Thymus (tissue), 11 donors: ENCODE measurements around the gene TMEM183A. TPM values are rescaled to one million over a fixed set of nuclear protein-coding genes. Genes with fewer than 3 reads are reported as not detected.
"Not testable (repeated sequence)": the region's sequence is repeated elsewhere in the genome, so short reads cannot be mapped to it uniquely, and the experiment has no call there.

ENCODE experiments used
- DNase-seq, 9 donors: peaks; one replicate each; pipeline ENCODE4 v3.0.0-alpha.2; 2013; ENCODE audit warnings: low spot score in 9 of 9, low read depth in 6 of 9, missing footprints in 1 of 9
- H3K27ac ChIP-seq, 2 donors: one replicate each; pipeline ENCODE4 v1.5.1; 2013; ENCODE audit warnings: control low read depth in 1 of 2, low read depth in 1 of 2, low read length in 1 of 2, mild to moderate bottlenecking in 1 of 2, moderate library complexity in 1 of 2
- H3K27me3 ChIP-seq, 2 donors: one replicate each; pipeline ENCODE4 v1.5.1; 2013; ENCODE audit warnings: low read length in 1 of 2; ENCODE audit not compliant: control insufficient read depth in 2 of 2, insufficient read depth in 1 of 2
- H3K36me3 ChIP-seq, 2 donors: one replicate each; pipeline ENCODE4 v1.5.1; 2013; ENCODE audit warnings: low read length in 1 of 2, mild to moderate bottlenecking in 1 of 2, moderate library complexity in 1 of 2; ENCODE audit not compliant: control insufficient read depth in 2 of 2, insufficient read depth in 2 of 2
- H3K4me1 ChIP-seq, 2 donors: one replicate each; pipeline ENCODE4 v1.5.1; 2013; ENCODE audit warnings: low read length in 2 of 2; ENCODE audit not compliant: control insufficient read depth in 2 of 2, insufficient read depth in 2 of 2
- H3K4me3 ChIP-seq, 2 donors: one replicate each; pipeline ENCODE4 v1.5.1; 2013; ENCODE audit warnings: low read length in 2 of 2, control low read depth in 1 of 2, mild to moderate bottlenecking in 1 of 2
- H3K9me3 ChIP-seq, 2 donors: one replicate each; pipeline ENCODE4 v1.5.1; 2013; ENCODE audit warnings: low read length in 1 of 2, mild to moderate bottlenecking in 1 of 2; ENCODE audit not compliant: control insufficient read depth in 2 of 2, insufficient read depth in 1 of 2
- WGBS: extraction: QIAGEN DNeasy Blood & Tissue Kit; methylation state at CpG from one replicate; pipeline ENCODE4 v1.1.7; 2013; 5-methylcytosine and 5-hydroxymethylcytosine counted together
- polyA plus RNA-seq: library from polyadenylated mRNA; stranded (reverse); fragments of 200-250 nt; gene quantifications from one replicate; pipeline ENCODE4 v1.2.3, GENCODE V29; 2013
- total RNA-seq: library from RNA; stranded (reverse); fragments of 120-200 nt; gene quantifications from one replicate; pipeline ENCODE4 v1.2.4, GENCODE V29; 2013
- donor health status: healthy.

Gene TMEM183A
- total and polyA plus RNA-seq, 2 donors, result 50.6 to 75.3 TPM

DNA sequence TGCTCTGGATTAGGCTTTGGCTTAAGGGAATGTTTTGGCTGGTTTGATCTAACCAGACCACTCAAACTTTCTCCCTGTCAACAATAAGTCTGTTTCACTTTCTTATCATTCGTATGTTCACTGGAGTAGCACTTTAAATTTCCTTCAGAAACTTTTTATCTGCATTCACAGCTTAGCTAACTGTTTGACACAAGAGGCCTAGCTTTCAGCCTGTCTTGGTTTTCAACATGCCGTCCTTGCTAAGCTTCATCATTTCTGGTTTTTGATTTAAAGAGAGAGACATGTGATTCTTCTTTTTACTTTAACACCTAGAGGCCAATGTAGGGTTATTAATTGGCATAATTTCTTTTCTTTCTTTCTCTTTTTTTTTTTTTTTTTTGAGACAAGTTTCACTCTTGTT is 25.2 kb upstream of the TMEM183A start:
- Histone ChIP-seq H3K36me3 (no peaks in the 10 kb centered on the region), H3K27me3 (no peaks in the 10 kb centered on the region), H3K27ac (no peak overlapping the region), H3K4me3 (no peak overlapping the region), H3K4me1 (no peaks in the 10 kb centered on the region), H3K9me3 (no peaks in the 10 kb centered on the region)
- WGBS, result 81% methylated on average over 2 of the region's 2 CpGs
- DNase-seq, result no peak

DNA sequence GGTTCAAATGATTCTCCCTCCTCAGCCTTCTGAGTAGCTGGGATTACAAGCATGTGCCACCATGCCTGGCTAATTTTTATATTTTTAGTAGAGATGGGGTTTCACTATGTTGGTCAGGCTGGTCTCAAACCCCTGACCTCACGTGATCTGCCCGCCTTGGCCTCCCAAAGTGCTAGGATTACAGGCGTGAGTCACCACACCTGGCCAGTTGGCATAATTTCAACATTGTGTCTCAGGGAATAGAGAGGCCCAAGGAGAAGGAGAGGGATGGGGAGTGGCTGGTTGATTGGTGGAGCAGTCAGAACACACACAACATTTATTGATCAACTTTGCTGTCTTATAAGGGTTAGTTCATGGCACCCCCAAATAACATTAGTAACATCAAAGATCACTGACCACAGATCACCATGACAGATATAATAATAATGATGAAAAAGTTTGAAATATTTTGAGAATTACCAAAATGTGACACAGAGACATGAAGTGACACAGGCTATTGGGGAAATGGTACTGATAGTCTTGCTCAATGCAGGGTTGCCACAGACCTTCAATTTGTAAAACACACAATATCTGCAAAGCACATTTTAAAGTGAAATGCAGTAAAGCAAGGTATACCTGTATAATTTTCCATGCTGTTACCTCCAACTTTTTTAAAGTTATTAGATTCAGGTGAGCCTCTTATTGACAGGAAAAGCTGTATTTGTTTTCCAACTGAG is 24.3 kb upstream of the TMEM183A start:
- Histone ChIP-seq H3K4me3 (no peak overlapping the region), H3K4me1 (no peaks in the 10 kb centered on the region), H3K27me3 (no peaks in the 10 kb centered on the region), H3K27ac (no peak overlapping the region), H3K9me3 (no peaks in the 10 kb centered on the region), H3K36me3 (no peaks in the 10 kb centered on the region)
- WGBS, result 94% methylated on average over 3 of the region's 3 CpGs
- no peak for DNase-seq

DNA sequence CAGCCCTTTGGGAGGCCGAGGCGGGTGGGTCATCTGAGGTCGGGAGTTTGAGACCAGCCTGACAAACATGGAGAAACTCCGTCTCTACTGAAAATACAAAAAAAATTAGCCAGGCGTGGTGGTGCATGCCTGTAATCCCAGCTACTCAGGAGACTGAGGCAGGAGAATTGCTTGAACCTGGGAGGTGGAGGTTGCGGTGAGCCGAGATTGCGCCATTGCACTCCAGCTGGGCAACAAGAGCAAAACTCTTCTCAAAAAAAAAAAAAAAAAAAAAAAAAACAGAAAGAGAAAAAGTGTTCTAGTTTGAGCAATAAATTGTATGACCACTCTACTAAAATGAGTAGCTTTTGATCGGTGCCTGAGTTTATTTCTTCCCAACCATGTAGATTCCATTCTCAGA is 21.1 kb upstream of the TMEM183A start:
- not testable (repeated sequence) for H3K27me3 ChIP-seq, H3K4me3 ChIP-seq, H3K36me3 ChIP-seq, DNase-seq, H3K4me1 ChIP-seq, H3K27ac ChIP-seq, H3K9me3 ChIP-seq
- WGBS, result 95% methylated on average over 9 of the region's 9 CpGs

DNA sequence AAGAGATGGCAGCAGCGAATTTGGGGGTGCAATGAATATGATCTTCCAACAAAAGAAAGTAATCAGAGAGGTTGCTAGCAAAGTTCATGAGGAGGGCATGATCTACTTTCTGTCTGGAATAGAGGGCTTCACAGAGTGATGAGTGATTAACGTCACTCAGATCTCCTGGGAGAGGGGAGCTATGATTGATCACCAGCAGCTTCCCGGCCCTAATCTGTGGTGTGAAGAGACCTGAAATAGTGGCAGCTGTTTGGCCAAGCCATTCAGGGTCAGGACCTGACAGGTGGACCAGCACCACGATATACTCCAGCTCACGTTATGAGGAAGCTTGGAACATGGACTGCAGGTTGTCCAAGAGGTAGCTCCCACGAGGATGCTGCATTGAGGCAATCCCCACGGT is 19.9 kb upstream of the TMEM183A start:
- H3K4me3 ChIP-seq, result no peak overlapping the region
- H3K27me3 ChIP-seq, result no peaks in the 10 kb centered on the region
- 95% methylated on average over 7 of the region's 7 CpGs for WGBS
- H3K4me1 ChIP-seq, result no peaks in the 10 kb centered on the region
- DNase-seq, result no peak
- no peaks in the 10 kb centered on the region for H3K36me3 ChIP-seq
- no peak overlapping the region for H3K27ac ChIP-seq
- no peaks in the 10 kb centered on the region for H3K9me3 ChIP-seq

DNA sequence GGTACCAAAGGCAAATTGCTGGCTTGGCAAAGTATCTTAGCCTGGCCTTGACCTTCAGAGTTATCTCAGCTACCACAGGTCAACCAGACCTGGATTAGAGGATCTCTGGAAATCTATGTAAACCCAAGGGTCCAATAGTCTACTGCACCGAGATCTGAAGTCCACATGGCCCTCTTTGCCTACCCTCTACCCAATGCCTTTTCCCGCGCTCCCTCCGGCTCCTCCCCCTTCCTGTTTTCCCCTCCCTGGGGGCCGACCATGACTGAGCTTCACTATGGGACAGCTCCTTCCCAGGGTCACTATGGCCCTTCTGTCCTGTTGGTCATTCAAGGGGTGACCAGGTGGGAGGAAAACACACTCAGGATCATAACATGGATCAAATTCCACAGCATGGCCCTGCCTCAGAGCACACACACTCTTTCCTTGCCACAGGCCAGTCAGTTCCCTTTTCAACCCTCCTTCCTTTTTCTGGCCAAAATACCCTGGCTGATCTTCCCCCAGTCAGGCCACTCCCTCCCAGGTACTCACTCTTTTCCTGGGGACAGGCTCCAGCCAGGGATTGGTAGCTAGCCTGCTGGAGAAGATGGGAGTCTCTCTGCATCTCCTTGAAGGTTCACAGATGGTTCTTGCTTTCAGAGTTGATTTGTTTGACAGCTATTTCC is 19.1 kb upstream of the TMEM183A start:
- no peaks in the 10 kb centered on the region for H3K9me3 ChIP-seq
- no peaks in the 10 kb centered on the region for H3K27me3 ChIP-seq
- H3K36me3 ChIP-seq, result no peaks in the 10 kb centered on the region
- 91% methylated on average over 5 of the region's 5 CpGs for WGBS
- no peak overlapping the region for H3K27ac ChIP-seq
- H3K4me3 ChIP-seq, result no peak overlapping the region
- DNase-seq, result no peak
- H3K4me1 ChIP-seq, result no peaks in the 10 kb centered on the region

DNA sequence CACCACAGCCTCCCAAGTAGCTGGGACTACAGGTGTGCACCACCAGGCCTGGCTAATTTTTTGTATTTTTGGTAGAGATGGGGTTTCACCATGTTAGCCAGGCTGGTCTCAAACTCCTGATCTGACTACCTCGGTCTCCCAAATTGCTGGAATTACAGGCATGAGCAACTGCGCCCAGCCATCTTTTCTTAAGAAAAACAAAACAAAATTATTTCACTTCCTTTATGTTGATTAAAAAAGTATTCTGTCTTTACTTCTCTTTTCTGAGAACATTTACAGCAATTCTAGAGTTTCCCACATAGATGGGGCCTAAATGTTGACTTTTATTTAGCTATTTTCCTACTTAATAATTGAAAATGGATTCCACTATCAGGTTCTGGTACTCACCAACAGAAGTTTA is 17.3 kb upstream of the TMEM183A start:
- DNase-seq, result no peak
- Histone ChIP-seq H3K4me1 (no peaks in the 10 kb centered on the region), H3K9me3 (no peaks in the 10 kb centered on the region), H3K27ac (no peak overlapping the region), H3K27me3 (no peaks in the 10 kb centered on the region), H3K36me3 (no peaks in the 10 kb centered on the region), H3K4me3 (no peak overlapping the region)
- WGBS, result 97% methylated on average over 2 of the region's 2 CpGs

DNA sequence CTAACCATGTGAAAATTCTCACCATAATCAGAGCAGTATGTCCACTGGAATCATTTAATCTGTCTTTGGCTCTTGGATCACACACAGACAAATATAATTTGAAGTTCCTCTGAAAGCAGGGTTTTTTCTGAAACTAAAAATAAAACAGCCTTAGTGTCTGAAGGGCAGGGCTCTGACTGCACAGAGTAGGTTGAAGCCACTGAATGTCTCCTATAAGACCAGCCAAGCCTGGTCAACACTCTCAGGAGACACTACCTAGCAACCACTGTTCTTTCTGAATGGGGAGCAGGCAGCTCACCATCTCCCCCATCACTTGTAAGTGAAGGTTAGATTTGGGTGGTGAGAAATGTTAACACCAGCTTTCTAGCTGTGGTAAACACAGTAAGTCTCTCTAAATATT is 16.1 kb upstream of the TMEM183A start:
- no peaks in the 10 kb centered on the region for H3K36me3 ChIP-seq
- H3K4me3 ChIP-seq, result no peak overlapping the region
- no peaks in the 10 kb centered on the region for H3K4me1 ChIP-seq
- no peaks in the 10 kb centered on the region for H3K9me3 ChIP-seq
- no peak overlapping the region for H3K27ac ChIP-seq
- DNase-seq, result no peak
- no peaks in the 10 kb centered on the region for H3K27me3 ChIP-seq

DNA sequence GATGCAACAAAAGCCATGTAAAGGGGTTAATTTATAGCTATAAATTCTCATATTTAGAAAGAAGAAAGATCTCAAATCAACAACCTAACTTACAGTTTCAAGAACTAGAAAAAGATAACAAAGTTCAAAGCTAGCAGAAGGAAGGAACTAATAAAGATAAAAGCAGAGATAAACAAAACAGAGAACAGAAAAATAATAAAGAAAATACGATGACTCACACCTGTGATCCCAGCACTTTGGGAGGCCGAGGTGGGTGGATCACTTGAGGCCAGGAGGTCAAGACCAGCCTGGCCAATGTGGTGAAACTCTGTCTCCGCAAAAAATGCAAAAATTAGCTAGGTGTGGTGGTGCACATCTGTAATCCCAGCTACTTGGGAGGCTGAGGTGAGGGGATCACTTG is 12.4 kb upstream of the TMEM183A start:
- no peaks in the 10 kb centered on the region for H3K9me3 ChIP-seq
- no peaks in the 10 kb centered on the region for H3K27me3 ChIP-seq
- H3K36me3 ChIP-seq, result no peaks in the 10 kb centered on the region
- H3K4me1 ChIP-seq, result peaks cover 0 to 4% of the 10 kb centered on the region in 2 donors
- H3K27ac ChIP-seq, result no peak overlapping the region
- WGBS, result 78% methylated on average over 3 of the region's 3 CpGs
- H3K4me3 ChIP-seq, result no peak overlapping the region
- DNase-seq, result no peak

DNA sequence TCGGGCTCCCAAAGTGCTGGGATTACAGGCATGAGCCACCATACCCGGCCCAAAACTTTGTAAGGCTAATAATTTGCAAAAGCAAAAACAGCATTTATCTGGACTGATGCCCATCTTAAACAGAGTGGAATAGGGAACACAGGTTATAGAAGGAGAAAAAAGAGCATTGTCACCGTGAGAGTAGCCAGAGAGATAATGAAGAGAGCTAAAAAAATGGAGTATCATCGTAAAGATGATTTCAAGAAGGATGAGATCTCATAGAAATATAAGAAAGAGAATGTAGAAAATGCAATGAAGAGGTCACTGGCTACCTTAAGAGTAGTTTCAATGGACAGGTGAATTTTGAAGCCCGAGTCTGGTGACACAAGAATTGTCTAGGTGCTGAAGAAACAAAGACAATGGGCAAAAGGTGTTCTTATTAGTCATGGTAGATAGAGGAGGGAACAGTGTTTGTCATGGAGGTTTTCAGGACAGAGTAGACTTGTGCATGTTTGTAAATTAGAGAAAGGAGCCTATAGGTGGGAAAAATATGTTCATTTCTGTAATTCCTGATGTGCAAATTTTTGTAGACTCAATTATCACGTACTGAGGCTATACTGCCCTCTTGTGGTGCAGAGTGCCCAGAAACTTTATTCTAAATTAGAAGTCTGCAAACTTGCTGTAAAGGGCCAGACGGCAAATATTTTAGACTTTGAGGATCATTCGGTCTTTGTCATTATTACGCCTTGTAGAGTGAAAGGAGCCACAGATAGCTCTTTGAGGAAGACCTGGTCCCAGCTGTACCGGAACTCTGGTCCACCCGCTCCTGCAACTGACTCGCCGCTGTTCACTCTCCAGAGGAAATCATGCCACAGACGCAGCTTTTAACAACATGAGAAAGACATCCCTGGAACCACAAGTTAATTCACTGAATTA is 8.1 kb upstream of the TMEM183A start:
- H3K36me3 ChIP-seq, result no peaks in the 10 kb centered on the region
- peak; percentile 18 to 80 (median 61) for DNase-seq
- H3K27ac ChIP-seq, result no peak overlapping the region
- WGBS, result 40% methylated on average over 14 of the region's 14 CpGs
- H3K9me3 ChIP-seq, result no peaks in the 10 kb centered on the region
- peaks cover 0 to 4% of the 10 kb centered on the region in 2 donors for H3K4me1 ChIP-seq
- H3K4me3 ChIP-seq, result no peak overlapping the region
- H3K27me3 ChIP-seq, result no peaks in the 10 kb centered on the region
